Naive B cell (primary cell): ENCODE results near the gene RNF44. TPM values are rescaled to one million over a fixed set of nuclear protein-coding genes. Genes with fewer than 3 reads are reported as not detected.
"Not testable (repeated sequence)": the region's sequence is repeated elsewhere in the genome, so short reads cannot be mapped to it uniquely, and the experiment has no call there.

ENCODE experiments used
- ATAC-seq, 2 donors: fragments of 150-1000 bp; cut with Tn5 transposase; 2 replicates each; pipeline ENCODE4 v1.10.0; 2021; ENCODE audit warnings: low read depth in 2 of 2, mild to moderate bottlenecking in 2 of 2, moderate library complexity in 2 of 2
- DNase-seq: peaks from one replicate; pipeline ENCODE4 v3.0.0; 2022
- H3K27ac Mint-ChIP-seq, 6 donors: one replicate each; pipeline ENCODE4 v1.8.0; 2020 to 2022; ENCODE audit warnings: mild to moderate bottlenecking in 6 of 6, mixed read lengths in 6 of 6, moderate library complexity in 5 of 6, inconsistent platforms in 2 of 6
- H3K27me3 Mint-ChIP-seq, 3 donors: one replicate each; pipeline ENCODE4 v1.8.0; 2021 to 2022; ENCODE audit warnings: mixed read lengths in 3 of 3, mild to moderate bottlenecking in 1 of 3
- H3K36me3 Mint-ChIP-seq, 2 donors: one replicate each; pipeline ENCODE4 v1.8.0; 2020 to 2022; ENCODE audit warnings: mixed read lengths in 2 of 2, inconsistent platforms in 1 of 2, mild to moderate bottlenecking in 1 of 2
- H3K4me1 Mint-ChIP-seq, 3 donors: one replicate each; pipeline ENCODE4 v1.8.0; 2020 to 2022; ENCODE audit warnings: mixed read lengths in 3 of 3, inconsistent platforms in 1 of 3, mild to moderate bottlenecking in 1 of 3, moderate library complexity in 1 of 3
- H3K4me3 Mint-ChIP-seq, 8 donors: one replicate each; pipeline ENCODE4 v1.8.0; 2020 to 2022; ENCODE audit warnings: mild to moderate bottlenecking in 8 of 8, mixed read lengths in 8 of 8, moderate library complexity in 8 of 8, inconsistent platforms in 2 of 8
- H3K9me3 Mint-ChIP-seq, 7 donors: one replicate each; pipeline ENCODE4 v1.8.0; 2020 to 2022; ENCODE audit warnings: mixed read lengths in 7 of 7, mild to moderate bottlenecking in 5 of 7, inconsistent platforms in 2 of 7, moderate library complexity in 1 of 7
- polyA plus RNA-seq, 6 donors: library from polyadenylated mRNA; unstranded; fragments of 300-500 nt; fragmentation: Illumina TruSeq; gene quantifications; one replicate each; pipeline ENCODE4 v1.2.3, GENCODE V29; 2021; ENCODE audit warnings: low read depth in 6 of 6

Gene RNF44
- polyA plus RNA-seq, 6 donors from 2014 or later = 0.38 to 6.1 (median 2.9) TPM

DNA sequence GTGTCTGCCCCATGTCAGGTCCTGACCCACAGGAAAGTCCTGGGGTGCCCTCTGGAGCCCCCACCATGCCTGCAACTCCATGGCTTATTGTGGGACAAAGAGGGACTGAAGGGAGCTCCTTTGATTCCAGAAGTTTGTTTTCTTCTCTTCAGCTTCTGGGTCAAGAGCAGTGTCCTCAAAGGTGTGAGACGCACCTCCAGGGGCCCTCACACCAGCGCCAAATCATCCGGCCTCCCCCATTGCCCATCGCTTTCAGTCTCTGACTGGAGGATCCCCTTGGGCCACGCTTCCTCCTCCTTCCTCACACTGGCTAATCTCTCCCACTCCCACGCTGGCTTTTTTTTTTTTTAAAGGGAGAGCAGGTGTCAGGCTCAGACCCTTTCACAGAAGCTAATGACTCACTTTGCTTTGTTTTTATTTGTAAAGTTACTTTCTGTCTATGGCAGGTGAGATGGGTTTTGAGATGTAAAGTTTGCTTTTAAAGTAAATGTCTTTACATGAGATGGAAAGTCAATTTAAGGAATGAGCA lies 28.6 kb upstream of the RNF44 start:
- Mint-ChIP-seq H3K4me1 (peaks cover 0 to 3% (median 0%) of the 10 kb centered on the region in 3 donors), H3K4me3 (no peak overlapping the region), H3K36me3 (peaks cover 0 to 6% of the 10 kb centered on the region in 2 donors), H3K9me3 (peaks cover 0 to 1% (median 0%) of the 10 kb centered on the region in 7 donors), H3K27ac (no peak overlapping the region), H3K27me3 (peaks cover 10 to 29% (median 25%) of the 10 kb centered on the region in 3 donors)
- no peak for ATAC-seq
- no peak for DNase-seq

GRCh38 chr5:176564002-176564401 lies 26.8 kb upstream of the RNF44 start:
- Mint-ChIP-seq H3K36me3 (peaks cover 0 to 6% of the 10 kb centered on the region in 2 donors), H3K9me3 (peaks cover 0 to 1% (median 0%) of the 10 kb centered on the region in 7 donors), H3K4me3 (no peak overlapping the region), H3K4me1 (peaks cover 3 to 6% (median 4%) of the 10 kb centered on the region in 3 donors), H3K27me3 (peaks cover 17 to 29% (median 25%) of the 10 kb centered on the region in 3 donors), H3K27ac (peak overlapping the region in 1 of 6 donors; percentile 15)
- DNase-seq (no peak), ATAC-seq (no peak)

- Mint-ChIP-seq H3K9me3 (peaks cover 0 to 1% (median 0%) of the 10 kb centered on the region in 7 donors), H3K4me3 (no peak overlapping the region), H3K4me1 (peaks cover 3 to 6% (median 4%) of the 10 kb centered on the region in 3 donors), H3K27ac (no peak overlapping the region), H3K27me3 (peaks cover 17 to 29% (median 25%) of the 10 kb centered on the region in 3 donors), H3K36me3 (peaks cover 0 to 6% of the 10 kb centered on the region in 2 donors)
- DNase-seq = no peak
- ATAC-seq = no peak
These were observed 25.0 kb upstream of the RNF44 start for GRCh38 chr5:176562189-176562588.

- Mint-ChIP-seq H3K4me3 (no peak overlapping the region), H3K27ac (no peak overlapping the region)
These were observed 24.1 kb upstream of the RNF44 start for GRCh38 chr5:176561259-176561658.

DNA sequence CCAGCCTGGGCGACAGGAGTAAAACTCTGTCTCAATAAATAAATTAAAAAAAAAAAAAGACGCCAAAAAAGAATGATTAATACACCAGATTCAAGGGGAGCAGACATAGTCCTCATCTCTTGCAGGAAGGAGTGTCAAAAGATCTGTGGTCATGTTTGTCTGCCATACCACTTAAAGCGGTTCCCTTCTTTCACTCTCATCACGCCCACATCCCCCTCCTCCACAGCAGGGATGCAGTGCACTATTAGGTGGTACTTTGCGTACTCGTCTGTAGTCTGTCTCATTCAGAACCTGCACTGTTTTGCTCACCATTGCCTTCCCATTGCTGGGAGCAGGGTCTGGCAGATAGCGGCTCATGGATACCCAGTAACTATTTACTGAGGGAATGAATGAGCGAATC lies 23.2 kb upstream of the RNF44 start:
- Mint-ChIP-seq H3K4me1 (peaks cover 3 to 7% (median 6%) of the 10 kb centered on the region in 3 donors), H3K27me3 (peaks cover 11 to 17% (median 15%) of the 10 kb centered on the region in 3 donors), H3K4me3 (no peak overlapping the region), H3K9me3 (peaks cover 0 to 1% (median 0%) of the 10 kb centered on the region in 7 donors), H3K27ac (no peak overlapping the region), H3K36me3 (peaks cover 0 to 6% of the 10 kb centered on the region in 2 donors)
- DNase-seq = no peak
- no peak for ATAC-seq

More at GRCh38 chr5:176561259-176561658, 24.1 kb upstream of the RNF44 start:
- Mint-ChIP-seq H3K9me3 (peaks cover 0 to 1% (median 0%) of the 10 kb centered on the region in 7 donors), H3K36me3 (peaks cover 0 to 6% of the 10 kb centered on the region in 2 donors), H3K4me1 (peaks cover 3 to 6% (median 4%) of the 10 kb centered on the region in 3 donors), H3K27me3 (peaks cover 17 to 24% (median 23%) of the 10 kb centered on the region in 3 donors)
- no peak for DNase-seq
- ATAC-seq = no peak

GRCh38 chr5:176559683-176560082 lies 22.5 kb upstream of the RNF44 start:
- H3K4me1 Mint-ChIP-seq = peaks cover 3 to 9% (median 6%) of the 10 kb centered on the region in 3 donors
- no peak overlapping the region for H3K4me3 Mint-ChIP-seq
- H3K36me3 Mint-ChIP-seq = peaks cover 0 to 6% of the 10 kb centered on the region in 2 donors
- peaks cover 15 to 23% (median 20%) of the 10 kb centered on the region in 3 donors for H3K27me3 Mint-ChIP-seq
- ATAC-seq = peak; percentile 71 to 72
- peaks cover 0 to 1% (median 0%) of the 10 kb centered on the region in 7 donors for H3K9me3 Mint-ChIP-seq
- peak overlapping the region in 3 of 6 donors; percentile 35 to 70 (median 58) for H3K27ac Mint-ChIP-seq
- peak; percentile 20 for DNase-seq

- peaks cover 6 to 9% (median 6%) of the 10 kb centered on the region in 3 donors for H3K4me1 Mint-ChIP-seq
- DNase-seq (no peak), ATAC-seq (no peak)
- peaks cover 0 to 6% of the 10 kb centered on the region in 2 donors for H3K36me3 Mint-ChIP-seq
- peaks cover 15 to 31% (median 27%) of the 10 kb centered on the region in 3 donors for H3K27me3 Mint-ChIP-seq
- peak overlapping the region in 1 of 6 donors; percentile 78 for H3K27ac Mint-ChIP-seq
- peaks cover 0 to 1% (median 0%) of the 10 kb centered on the region in 7 donors for H3K9me3 Mint-ChIP-seq
- peak overlapping the region in 1 of 8 donors; percentile 44 for H3K4me3 Mint-ChIP-seq
These were observed 20.6 kb upstream of the RNF44 start for GRCh38 chr5:176557846-176558245.

- Mint-ChIP-seq H3K9me3 (no peaks in the 10 kb centered on the region), H3K27me3 (peaks cover 4 to 19% (median 14%) of the 10 kb centered on the region in 3 donors), H3K4me3 (no peak overlapping the region), H3K4me1 (peaks cover 10 to 22% (median 11%) of the 10 kb centered on the region in 3 donors), H3K27ac (no peak overlapping the region), H3K36me3 (no peaks in the 10 kb centered on the region)
- ATAC-seq (no peak), DNase-seq (no peak)
These were observed 16.3 kb upstream of the RNF44 start for GRCh38 chr5:176553260-176554085.

- DNase-seq (no peak), ATAC-seq (no peak)
- no peak overlapping the region for H3K4me3 Mint-ChIP-seq
- H3K27me3 Mint-ChIP-seq = peaks cover 4 to 19% (median 14%) of the 10 kb centered on the region in 3 donors
- no peaks in the 10 kb centered on the region for H3K9me3 Mint-ChIP-seq
- H3K27ac Mint-ChIP-seq = no peak overlapping the region
- H3K4me1 Mint-ChIP-seq = peaks cover 10 to 22% (median 11%) of the 10 kb centered on the region in 3 donors
- H3K36me3 Mint-ChIP-seq = no peaks in the 10 kb centered on the region
These were observed 15.2 kb upstream of the RNF44 start for GRCh38 chr5:176552332-176552869.

- H3K27me3 Mint-ChIP-seq = peaks cover 4 to 19% (median 14%) of the 10 kb centered on the region in 3 donors
- peak overlapping the region in 1 of 6 donors; percentile 29 for H3K27ac Mint-ChIP-seq
- peak overlapping the region in 3 of 8 donors; percentile 42 to 46 (median 43) for H3K4me3 Mint-ChIP-seq
- H3K4me1 Mint-ChIP-seq = peaks cover 10 to 21% (median 11%) of the 10 kb centered on the region in 3 donors
- not testable (repeated sequence) for H3K36me3 Mint-ChIP-seq, H3K9me3 Mint-ChIP-seq, DNase-seq, ATAC-seq
These were observed 13.7 kb upstream of the RNF44 start for GRCh38 chr5:176550937-176551336.

GRCh38 chr5:176550275-176550831 lies 13.2 kb upstream of the RNF44 start:
- peak overlapping the region in 6 of 8 donors; percentile 5 to 46 (median 36) for H3K4me3 Mint-ChIP-seq
- H3K4me1 Mint-ChIP-seq = peaks cover 10 to 21% (median 11%) of the 10 kb centered on the region in 3 donors
- ATAC-seq (peak; percentile 91 to 94), DNase-seq (peak; percentile 39)
- no peaks in the 10 kb centered on the region for H3K36me3 Mint-ChIP-seq
- H3K27me3 Mint-ChIP-seq = peaks cover 4 to 19% (median 14%) of the 10 kb centered on the region in 3 donors
- no peaks in the 10 kb centered on the region for H3K9me3 Mint-ChIP-seq
- H3K27ac Mint-ChIP-seq = peak overlapping the region in 1 of 6 donors; percentile 30

GRCh38 chr5:176549871-176550270 lies 12.7 kb upstream of the RNF44 start:
- Mint-ChIP-seq H3K9me3 (no peaks in the 10 kb centered on the region), H3K36me3 (no peaks in the 10 kb centered on the region), H3K4me1 (peaks cover 10 to 20% (median 11%) of the 10 kb centered on the region in 3 donors), H3K4me3 (no peak overlapping the region), H3K27me3 (peaks cover 2 to 15% (median 10%) of the 10 kb centered on the region in 3 donors), H3K27ac (peak overlapping the region in 2 of 6 donors; percentile 30 to 49)
- ATAC-seq (no peak), DNase-seq (no peak)

DNA sequence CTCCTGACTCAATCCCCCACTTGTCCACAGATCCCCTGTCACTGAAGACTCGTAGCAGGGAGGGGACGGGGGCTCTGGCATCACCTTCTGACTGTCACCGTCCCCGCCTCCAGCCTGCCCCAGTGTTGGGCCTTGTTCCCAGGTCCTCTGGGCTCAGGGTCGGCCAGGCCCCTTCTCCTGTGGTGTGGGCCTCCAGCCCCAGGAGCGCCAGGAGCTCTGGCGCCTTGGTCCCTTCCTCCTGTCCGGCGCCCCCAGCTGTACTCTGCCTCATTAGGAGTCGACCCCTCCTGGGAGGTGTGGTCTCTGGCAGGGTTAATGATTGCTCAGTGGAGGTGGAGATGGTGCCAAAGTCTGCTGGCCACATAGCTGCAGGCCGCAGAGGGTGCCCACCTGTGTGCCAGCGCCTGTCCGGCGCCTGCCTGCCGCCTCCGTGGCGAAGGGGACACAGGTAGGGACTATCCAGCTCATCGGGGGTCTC lies 11.8 kb upstream of the RNF44 start, which contains the start of gene CDHR2:
Gene CDHR2, plus strand, starts transcription at position 376 of the 478 bp plus-strand sequence. CDS start 16,011 bp downstream, outside the sequence.
- peaks cover 0 to 13% (median 6%) of the 10 kb centered on the region in 3 donors for H3K27me3 Mint-ChIP-seq
- DNase-seq (no peak), ATAC-seq (no peak)
- peak within 1 kb of the TSS in 2 of 8 donors; percentile 5 to 15 for H3K4me3 Mint-ChIP-seq
- H3K4me1 Mint-ChIP-seq = peaks cover 10 to 27% (median 18%) of the 10 kb centered on the region in 3 donors
- H3K9me3 Mint-ChIP-seq = no peaks in the 10 kb centered on the region
- no peaks in the 10 kb centered on the region for H3K36me3 Mint-ChIP-seq
- peak within 1 kb of the TSS in 2 of 6 donors; percentile 30 to 49 for H3K27ac Mint-ChIP-seq
